T-helper 9 cell (primary cell): ENCODE results near the gene FBXW12.
A peak's percentile ranks its signal among the peaks of the same experiment; 100 is the strongest.

ENCODE experiments used
- DNase-seq: peaks from one replicate; pipeline ENCODE4 v3.0.0-alpha.2; 2020

FBXW12 gene

DNA sequence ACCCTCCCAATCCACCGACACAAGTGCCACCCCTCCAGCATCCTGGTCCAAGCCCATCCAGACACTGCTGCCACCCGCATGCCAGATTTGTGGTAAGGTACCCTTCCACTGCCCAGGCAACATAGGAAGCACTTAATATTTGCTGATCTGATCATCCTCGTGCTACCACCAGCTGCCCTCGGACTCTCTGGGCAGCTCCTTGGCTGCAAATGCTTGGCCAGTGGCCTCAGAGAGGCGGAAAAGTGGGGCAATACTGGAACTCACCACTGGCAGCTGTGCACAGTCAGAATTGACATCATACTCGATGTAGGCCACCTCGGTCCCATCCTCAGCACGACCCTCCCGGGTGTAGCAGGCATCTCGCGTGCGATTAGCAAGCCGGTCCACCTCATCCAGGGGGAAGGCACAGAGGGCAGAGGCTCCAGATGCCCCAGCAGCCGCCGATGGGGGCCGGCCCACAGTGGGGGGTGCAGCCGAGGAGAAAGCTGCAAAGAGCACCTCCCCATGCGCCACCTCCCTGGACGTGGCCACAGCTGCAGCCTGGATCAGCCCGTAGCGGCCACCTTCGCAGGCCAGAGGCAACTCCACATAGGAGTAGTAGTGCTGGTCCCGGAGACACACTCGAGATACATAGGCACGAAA lies 51.3 kb downstream of the FBXW12 start:
- DNase-seq, result no peak

GRCh38 chr3:48423883-48424695 lies 52.1 kb downstream of the FBXW12 start:
- no peak for DNase-seq

- no peak for DNase-seq
Observed at GRCh38 chr3:48425281-48425812, 53.3 kb downstream of the FBXW12 start.

DNA sequence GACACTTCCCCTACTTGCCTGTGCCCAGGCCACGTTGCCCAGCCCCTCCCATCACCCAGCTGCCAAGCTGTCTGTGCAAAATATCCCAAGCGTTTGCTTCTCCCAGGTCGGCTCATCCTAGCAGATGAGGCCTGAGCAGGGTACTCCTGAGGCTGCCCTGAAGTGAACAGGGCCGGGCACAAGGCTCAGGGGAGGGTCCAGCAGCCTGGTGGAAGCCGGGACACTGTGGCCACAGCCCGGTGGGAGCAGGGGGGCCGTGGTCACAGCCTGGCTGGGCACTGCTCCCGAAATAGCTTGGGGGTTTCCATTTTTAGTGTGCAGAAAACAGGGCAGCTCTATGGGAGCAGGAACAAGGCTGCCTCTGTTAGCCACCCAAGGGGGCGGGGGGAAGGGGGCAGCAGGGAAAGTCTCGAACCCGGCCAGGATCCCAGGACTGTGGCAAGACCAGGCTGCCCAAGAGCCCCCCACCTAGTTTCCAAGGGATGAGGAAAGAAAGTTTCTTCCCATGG lies 54.4 kb downstream of the FBXW12 start:
- DNase-seq, result no peak

DNA sequence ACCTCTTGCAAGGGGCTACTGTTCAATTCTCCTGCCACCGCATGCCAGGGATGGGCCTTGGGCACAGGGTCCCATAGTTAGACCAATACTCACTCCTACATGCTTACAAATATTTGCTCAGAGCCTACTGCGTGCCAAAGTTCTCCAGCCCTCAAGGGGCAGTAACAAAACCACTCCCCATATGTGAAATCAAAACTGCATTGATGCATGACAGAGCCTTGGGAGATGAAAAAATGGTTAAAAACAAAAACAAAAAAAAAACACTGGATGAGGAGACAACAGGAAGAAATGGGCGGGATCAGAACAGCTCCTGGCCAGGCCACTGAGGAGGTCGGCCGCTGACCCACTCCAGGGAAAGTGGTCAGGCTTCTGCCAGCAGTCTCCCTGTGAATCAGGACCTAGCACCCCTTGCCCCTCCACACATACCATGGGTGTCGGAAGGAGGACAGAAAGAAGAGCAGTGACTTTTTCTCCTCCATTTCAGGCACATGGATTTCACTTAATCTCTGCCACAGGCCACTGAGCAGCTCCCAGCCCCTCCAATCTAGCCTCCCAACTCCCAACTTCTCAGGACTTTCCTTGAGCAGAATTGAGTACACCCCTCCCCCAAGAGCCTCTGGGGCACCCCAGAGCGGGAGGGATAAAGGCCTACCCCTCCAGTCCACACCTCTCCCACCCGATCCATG lies 55.1 kb downstream of the FBXW12 start:
- no peak for DNase-seq

GRCh38 chr3:48427630-48427962 lies 55.6 kb downstream of the FBXW12 start:
- DNase-seq, result no peak

- no peak for DNase-seq
Observed at GRCh38 chr3:48428088-48428571, 56.1 kb downstream of the FBXW12 start.

- no peak for DNase-seq
Observed at GRCh38 chr3:48428572-48429316, 56.7 kb downstream of the FBXW12 start.

DNA sequence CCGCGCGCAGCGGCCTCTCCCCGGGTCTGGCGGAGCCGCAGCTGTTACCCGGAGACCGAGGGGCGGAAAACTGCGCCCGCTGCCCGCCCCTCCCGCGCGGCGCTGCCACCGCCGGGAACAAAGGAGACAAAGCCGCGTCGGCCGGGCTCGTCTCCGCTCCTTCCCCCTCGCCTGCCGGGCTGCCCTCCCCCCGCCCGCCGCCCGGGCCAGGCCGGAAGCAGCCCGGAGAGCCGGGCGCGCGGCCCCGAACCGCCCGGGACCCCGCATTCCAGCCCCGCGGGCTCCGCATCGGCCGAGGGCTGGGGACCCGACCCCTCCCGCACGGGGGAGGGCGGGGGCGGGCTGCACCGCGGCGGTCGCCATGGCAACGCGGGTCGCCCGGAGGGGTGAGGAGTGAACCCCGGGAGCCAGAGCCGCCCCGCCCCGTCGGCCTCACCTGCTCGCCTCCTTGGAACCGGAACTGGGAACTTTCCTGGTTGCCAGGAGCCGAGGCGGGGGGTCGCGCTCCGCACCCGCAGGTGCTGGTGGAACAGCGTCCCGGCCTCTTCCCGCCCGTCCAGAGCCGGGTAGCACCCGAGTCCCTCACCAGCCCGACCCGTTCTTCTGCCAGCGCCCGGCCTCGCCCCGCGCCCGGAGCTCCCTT lies 57.4 kb downstream of the FBXW12 start:
- peak; percentile 62 for DNase-seq

- DNase-seq, result no peak
Observed at GRCh38 chr3:48429960-48430707, 58.1 kb downstream of the FBXW12 start, which contains the start of gene PLXNB1. TSS of gene PLXNB1 (minus strand) at chr3:48430086. CDS start at chr3:48424611, 5,475 bp downstream.

GRCh38 chr3:48430708-48431101 lies 58.7 kb downstream of the FBXW12 start:
- no peak for DNase-seq

GRCh38 chr3:48431224-48432029 lies 59.4 kb downstream of the FBXW12 start:
- no peak for DNase-seq

DNA sequence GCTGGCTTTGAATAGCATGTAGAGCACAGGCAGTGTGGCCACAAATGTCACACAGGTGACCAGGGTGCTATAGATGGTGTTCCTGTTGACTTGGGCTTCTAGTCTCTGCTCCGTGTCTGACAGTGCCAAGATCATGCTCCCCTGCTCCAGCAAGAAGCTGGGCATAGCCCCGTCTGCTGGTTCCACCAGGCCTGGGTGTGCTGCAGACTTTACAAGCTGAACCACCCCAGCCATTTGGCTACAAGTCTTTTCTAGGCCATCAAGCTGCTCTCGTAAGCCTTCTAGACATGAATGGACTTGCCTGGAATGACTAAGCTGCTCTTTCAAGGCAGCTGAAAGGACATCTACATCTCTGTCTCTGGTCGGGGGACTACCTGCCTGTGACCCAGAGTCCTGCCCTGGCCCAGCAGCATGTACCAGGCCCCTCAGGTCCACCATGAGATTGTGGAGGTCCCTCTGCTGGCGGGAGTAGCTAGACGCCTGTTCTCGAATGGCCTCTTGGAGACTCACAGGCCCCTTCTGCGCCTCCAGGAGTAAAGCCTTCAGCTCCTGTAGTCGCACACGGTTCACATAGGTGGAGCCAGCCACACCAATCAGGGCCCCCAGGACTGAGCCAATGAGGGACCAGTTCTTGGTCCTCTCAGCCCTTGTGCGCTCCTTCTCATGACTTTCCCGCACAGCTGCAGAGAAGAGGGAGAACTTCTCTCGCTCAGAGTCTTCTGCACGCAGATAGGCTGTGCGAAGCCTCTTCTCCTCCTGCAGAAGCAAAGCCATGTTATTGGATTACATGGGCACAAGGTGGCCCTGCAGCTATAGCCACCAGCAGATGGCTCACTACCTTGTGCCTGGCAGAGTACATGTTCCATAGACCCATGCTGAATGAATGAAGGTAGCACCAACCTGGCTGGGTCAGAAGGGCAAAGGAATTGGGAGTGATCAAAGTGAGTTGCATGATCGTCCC lies 60.7 kb downstream of the FBXW12 start:
- DNase-seq, result no peak

- no peak for DNase-seq
Observed at GRCh38 chr3:48433472-48434118, 61.6 kb downstream of the FBXW12 start.

DNA sequence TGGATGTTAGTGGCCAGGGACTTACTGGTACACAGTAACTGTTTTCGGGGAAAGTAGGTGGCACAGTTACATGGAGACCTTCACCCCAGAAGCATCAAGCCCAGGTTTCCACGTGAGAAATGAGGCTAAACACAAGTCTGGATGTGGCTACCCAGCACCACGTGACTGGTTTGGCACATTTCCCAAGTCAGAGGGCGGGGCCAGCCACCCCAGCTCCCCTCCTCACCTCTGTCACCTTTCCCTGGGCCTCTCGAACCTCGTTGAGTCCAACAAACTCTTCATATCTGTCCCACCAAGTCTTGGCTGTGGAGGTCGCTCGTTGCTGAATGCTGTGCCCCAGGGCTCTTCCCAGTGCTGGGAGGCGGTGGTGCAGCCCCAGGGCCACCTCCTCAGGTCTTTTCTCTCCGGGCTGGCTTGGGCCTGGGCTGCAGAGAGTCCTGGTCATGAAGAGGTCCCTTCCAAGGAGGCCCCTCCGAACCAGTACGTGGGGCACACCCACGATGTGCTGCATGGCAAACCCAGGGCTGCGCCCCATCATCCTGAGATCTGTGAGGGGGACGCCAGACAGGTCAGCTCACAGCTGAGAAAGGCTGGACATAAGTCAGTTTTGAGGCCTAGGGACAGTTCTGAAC lies 62.7 kb downstream of the FBXW12 start:
- DNase-seq, result no peak

DNA sequence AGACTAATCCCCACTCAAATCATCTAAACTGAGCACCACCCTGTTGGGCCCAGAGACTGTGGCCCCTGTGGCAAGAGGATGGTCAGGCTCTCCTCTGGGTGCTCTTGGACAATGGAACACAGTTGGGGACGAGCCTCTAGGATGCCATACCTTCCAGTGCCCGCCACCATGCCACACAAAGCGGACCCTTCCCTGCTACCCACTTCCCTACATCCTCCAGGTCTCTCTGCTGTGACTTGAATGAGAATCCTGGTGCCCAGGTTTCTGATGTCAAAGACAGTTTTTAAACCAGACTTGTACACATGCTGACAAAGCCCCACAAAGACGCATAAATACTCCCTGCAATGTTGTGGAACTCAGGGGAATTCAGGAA lies 63.2 kb downstream of the FBXW12 start:
- no peak for DNase-seq

- DNase-seq, result peak; percentile 86
Observed at GRCh38 chr3:48435774-48436476, 63.9 kb downstream of the FBXW12 start.

GRCh38 chr3:48436477-48436787 lies 64.4 kb downstream of the FBXW12 start:
- DNase-seq, result no peak
